Kidney (tissue), 14 donors: ENCODE data around the gene GRIA1. TPM values are rescaled to one million over a fixed set of nuclear protein-coding genes. Genes with fewer than 3 reads are reported as not detected.

Experiments
- DNase-seq, 5 donors: peaks; one replicate each; pipeline ENCODE4 v3.0.0-alpha.2; 2013 to 2020
- FAIRE-seq: peaks from 2 replicates; lab custom pipeline; 2012; peaks lifted over from hg19 to GRCh38; lab: Jason Lieb, UNC
- H3K27ac ChIP-seq, 2 donors: one replicate each; pipeline ENCODE4 v1.7.0; 2013; ENCODE audit warnings: low read depth in 2 of 2, low read length in 2 of 2, inconsistent platforms in 1 of 2
- H3K27me3 ChIP-seq: one replicate; pipeline ENCODE4 v1.7.1; 2013; ENCODE audit warnings: low read length, inconsistent platforms; ENCODE audit not compliant: control insufficient read depth, insufficient read depth
- H3K36me3 ChIP-seq, 3 donors: one replicate each; pipeline versions ENCODE4 v1.7.0 to v1.7.1; 2013; ENCODE audit warnings: low read length in 3 of 3, control low read depth in 1 of 3, inconsistent platforms in 1 of 3; ENCODE audit not compliant: insufficient read depth in 3 of 3, control insufficient read depth in 2 of 3
- H3K4me1 ChIP-seq, 3 donors: one replicate each; pipeline versions ENCODE4 v1.7.0 to v1.7.1; 2013; ENCODE audit warnings: low read length in 3 of 3, inconsistent platforms in 1 of 3, low read depth in 1 of 3; ENCODE audit not compliant: control insufficient read depth in 2 of 3, insufficient read depth in 2 of 3
- H3K4me3 ChIP-seq, 3 donors: one replicate each; pipeline versions ENCODE4 v1.7.0 to v1.8.1; 2013; ENCODE audit warnings: low read length in 3 of 3, control low read depth in 1 of 3, inconsistent platforms in 1 of 3
- H3K9ac ChIP-seq, 3 donors: one replicate each; pipeline versions ENCODE4 v1.7.0 to v1.7.1; 2013; ENCODE audit warnings: low read length in 3 of 3, control low read depth in 1 of 3, inconsistent platforms in 1 of 3
- H3K9me3 ChIP-seq, 3 donors: one replicate each; pipeline versions ENCODE4 v1.7.0 to v1.7.1; 2013; ENCODE audit warnings: low read length in 3 of 3, control low read depth in 1 of 3, inconsistent platforms in 1 of 3; ENCODE audit not compliant: control insufficient read depth in 2 of 3, insufficient read depth in 1 of 3
- intact Hi-C: fragments of 100-400 bp; cut with DNase I; formaldehyde crosslinking; loops from one replicate; pipeline ENCODE4 v1.11.1; 2022
- polyA plus RNA-seq: library from polyadenylated mRNA; stranded (reverse); fragments of 350-450 nt; fragmentation: Illumina TruSeq; extraction: RNeasy Lipid Tissue Mini Kit (QIAGEN cat#74804); gene quantifications from one replicate; pipeline ENCODE4 v1.2.3, GENCODE V29; 2014; ENCODE audit warnings: low read depth, low replicate concordance; ENCODE audit not compliant: insufficient read depth
- total RNA-seq: library from RNA; stranded (reverse); fragmentation: NEBNext Ultra II Directional; extraction: Animal tissue kit (Norgen Biotek cat#: 25700); gene quantifications from one replicate; pipeline ENCODE4 v1.2.1, GENCODE V29; 2021
- TF ChIP-seq, protein P1 (sequence below): IDR thresholded peaks from 3 replicates; pipeline ENCODE4 v1.5.1; 2012; ENCODE audit warnings: mild to moderate bottlenecking, moderate library complexity, borderline replicate concordance; ENCODE audit not compliant: insufficient read depth; ENCODE audit errors: extremely low read depth
- donor health status: control.
- donor health status: control.
- donor health status: control.
- donor health status: control.
- donor health status: control.
- donor health status: DM: yes; HTN: yes; CAD: no.
- donor health status: Normal renal cell carcinoma (clear cell type).

GRIA1 gene
- total and polyA plus RNA-seq, 2 donors from 2014 or later: 0.50 TPM; not detected in 1

GRCh38 chr5:153573326-153574033, 83.0 kb downstream of the GRIA1 start:
- Histone ChIP-seq H3K27me3 (no peaks in the 10 kb centered on the region), H3K4me1 (no peaks in the 10 kb centered on the region), H3K9ac (no peak overlapping the region), H3K36me3 (no peaks in the 10 kb centered on the region), H3K9me3 (no peaks in the 10 kb centered on the region), H3K27ac (no peak overlapping the region), H3K4me3 (no peak overlapping the region)
- TF ChIP-seq, protein P1, sequence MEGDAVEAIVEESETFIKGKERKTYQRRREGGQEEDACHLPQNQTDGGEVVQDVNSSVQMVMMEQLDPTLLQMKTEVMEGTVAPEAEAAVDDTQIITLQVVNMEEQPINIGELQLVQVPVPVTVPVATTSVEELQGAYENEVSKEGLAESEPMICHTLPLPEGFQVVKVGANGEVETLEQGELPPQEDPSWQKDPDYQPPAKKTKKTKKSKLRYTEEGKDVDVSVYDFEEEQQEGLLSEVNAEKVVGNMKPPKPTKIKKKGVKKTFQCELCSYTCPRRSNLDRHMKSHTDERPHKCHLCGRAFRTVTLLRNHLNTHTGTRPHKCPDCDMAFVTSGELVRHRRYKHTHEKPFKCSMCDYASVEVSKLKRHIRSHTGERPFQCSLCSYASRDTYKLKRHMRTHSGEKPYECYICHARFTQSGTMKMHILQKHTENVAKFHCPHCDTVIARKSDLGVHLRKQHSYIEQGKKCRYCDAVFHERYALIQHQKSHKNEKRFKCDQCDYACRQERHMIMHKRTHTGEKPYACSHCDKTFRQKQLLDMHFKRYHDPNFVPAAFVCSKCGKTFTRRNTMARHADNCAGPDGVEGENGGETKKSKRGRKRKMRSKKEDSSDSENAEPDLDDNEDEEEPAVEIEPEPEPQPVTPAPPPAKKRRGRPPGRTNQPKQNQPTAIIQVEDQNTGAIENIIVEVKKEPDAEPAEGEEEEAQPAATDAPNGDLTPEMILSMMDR: no peak
- intact Hi-C loops: no loop called here
- FAIRE-seq (no peak), DNase-seq (no peak)

GRCh38 chr5:153584126-153584959, 93.9 kb downstream of the GRIA1 start:
- DNase-seq (no peak), FAIRE-seq (no peak)
- Histone ChIP-seq H3K9me3 (no peaks in the 10 kb centered on the region), H3K36me3 (no peaks in the 10 kb centered on the region), H3K4me3 (no peak overlapping the region), H3K27ac (no peak overlapping the region), H3K9ac (no peak overlapping the region), H3K27me3 (no peaks in the 10 kb centered on the region), H3K4me1 (no peaks in the 10 kb centered on the region)
- intact Hi-C loops: no loop called here
- TF ChIP-seq, protein P1: no peak

DNA sequence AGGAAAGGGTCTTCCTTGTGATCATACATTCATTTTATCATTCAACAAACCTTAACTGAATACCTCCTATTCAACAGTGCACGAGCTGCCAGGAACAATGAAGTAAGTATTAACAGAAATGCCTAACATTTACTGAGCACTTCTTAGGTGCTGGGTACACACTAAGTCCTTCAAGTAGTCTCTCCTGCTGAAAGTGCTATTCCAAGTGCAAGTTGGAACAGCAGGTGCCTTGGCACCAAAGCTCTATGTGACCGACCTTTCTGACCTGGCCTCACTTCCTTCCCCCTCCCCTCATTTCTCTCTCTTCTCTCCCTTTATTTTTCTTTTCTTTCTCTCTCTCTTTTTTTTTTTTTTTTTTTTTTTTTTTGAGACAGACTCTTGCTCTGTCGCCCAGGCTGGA, 94.5 kb downstream of the GRIA1 start:
- Histone ChIP-seq H3K4me1 (no peaks in the 10 kb centered on the region), H3K36me3 (no peaks in the 10 kb centered on the region), H3K27me3 (no peaks in the 10 kb centered on the region), H3K4me3 (no peak overlapping the region), H3K9ac (no peak overlapping the region), H3K9me3 (no peaks in the 10 kb centered on the region), H3K27ac (no peak overlapping the region)
- intact Hi-C loops: no loop called here
- TF ChIP-seq, protein P1: no peak
- no peak for DNase-seq
- no peak for FAIRE-seq
